Esophagus muscularis mucosa (tissue), 4 donors: ENCODE measurements around the gene PRPF6. TPM values are rescaled to one million over a fixed set of nuclear protein-coding genes. Genes with fewer than 3 reads are reported as not detected.

Experiments used
- DNase-seq: peaks from one replicate; pipeline ENCODE4 v3.0.0-alpha.2; 2017; ENCODE audit errors: extremely low spot score
- H3K27ac ChIP-seq, 4 donors: fragments of 200-600 bp; sonication (generic); replicated peaks in 1 of 4; 1 replicate in 3 of 4; 2 replicates in 1 of 4; pipeline ENCODE4 v1.5.1; 2016 to 2019; ENCODE audit warnings: mild to moderate bottlenecking in 1 of 4
- H3K27me3 ChIP-seq, 4 donors: fragments of 200-600 bp; sonication (generic); one replicate each; pipeline versions ENCODE4 v1.5.1 to v1.6.0; 2016 to 2019
- H3K36me3 ChIP-seq, 4 donors: fragments of 200-600 bp; sonication (generic); one replicate each; pipeline ENCODE4 v1.5.1; 2016 to 2019
- H3K4me1 ChIP-seq, 4 donors: fragments of 200-600 bp; sonication (generic); one replicate each; pipeline ENCODE4 v1.5.1; 2016 to 2019
- H3K4me3 ChIP-seq, 4 donors: fragments of 200-600 bp; sonication (generic); 1 replicate in 2 of 4; 2 replicates in 2 of 4; pipeline ENCODE4 v1.5.1; 2016 to 2019; ENCODE audit warnings: mild to moderate bottlenecking in 4 of 4, moderate library complexity in 1 of 4
- H3K9me3 ChIP-seq, 4 donors: fragments of 200-600 bp; sonication (generic); 1 replicate in 3 of 4; 2 replicates in 1 of 4; pipeline ENCODE4 v1.5.1; 2016 to 2019
- EP300 ChIP-seq: sonication (generic); formaldehyde crosslinking; IDR thresholded peaks from one replicate; pipeline ENCODE4 v1.6.1; 2017; ENCODE audit warnings: antibody characterized with exemption
- POLR2A ChIP-seq: fragments of 450-650 bp; IDR thresholded peaks from one replicate; pipeline ENCODE4 v1.6.1; 2017; ENCODE audit warnings: antibody characterized with exemption, moderate library complexity, mild to moderate bottlenecking, low read depth
- POLR2AphosphoS5 ChIP-seq, 2 donors: sonication (generic); formaldehyde crosslinking; IDR thresholded peaks; one replicate each; pipeline ENCODE4 v1.6.1; 2017; ENCODE audit warnings: antibody characterized with exemption in 2 of 2
- WGBS: methylation state at CpG from one replicate; pipeline ENCODE4 v1.1.5; 2018; 5-methylcytosine and 5-hydroxymethylcytosine counted together
- intact Hi-C: fragments of 100-400 bp; cut with DNase I; formaldehyde crosslinking; loops from one replicate; pipeline ENCODE4 v1.15.1; 2023
- total RNA-seq, 4 donors: library from RNA; depleted of rRNA; stranded (reverse); fragments of >200 nt; gene quantifications; one replicate each; pipeline versions ENCODE4 v1.1.0 to v1.2.1, GENCODE V29; 2016
- TF ChIP-seq, protein P1 (sequence below), 3 experiments: fragments of 200-600 bp in 2 of 3; fragments of 450-650 bp in 1 of 3; sonication (generic) in 2 of 3; IDR thresholded peaks; one replicate each; pipeline ENCODE4 v1.5.1; 2017 to 2019; ENCODE audit warnings: antibody characterized with exemption in 3 of 3, mild to moderate bottlenecking in 2 of 3, moderate library complexity in 1 of 3

PRPF6 gene
- total RNA-seq, 4 donors from 2014 or later: 46.1 to 64.9 (median 58.7) TPM

DNA sequence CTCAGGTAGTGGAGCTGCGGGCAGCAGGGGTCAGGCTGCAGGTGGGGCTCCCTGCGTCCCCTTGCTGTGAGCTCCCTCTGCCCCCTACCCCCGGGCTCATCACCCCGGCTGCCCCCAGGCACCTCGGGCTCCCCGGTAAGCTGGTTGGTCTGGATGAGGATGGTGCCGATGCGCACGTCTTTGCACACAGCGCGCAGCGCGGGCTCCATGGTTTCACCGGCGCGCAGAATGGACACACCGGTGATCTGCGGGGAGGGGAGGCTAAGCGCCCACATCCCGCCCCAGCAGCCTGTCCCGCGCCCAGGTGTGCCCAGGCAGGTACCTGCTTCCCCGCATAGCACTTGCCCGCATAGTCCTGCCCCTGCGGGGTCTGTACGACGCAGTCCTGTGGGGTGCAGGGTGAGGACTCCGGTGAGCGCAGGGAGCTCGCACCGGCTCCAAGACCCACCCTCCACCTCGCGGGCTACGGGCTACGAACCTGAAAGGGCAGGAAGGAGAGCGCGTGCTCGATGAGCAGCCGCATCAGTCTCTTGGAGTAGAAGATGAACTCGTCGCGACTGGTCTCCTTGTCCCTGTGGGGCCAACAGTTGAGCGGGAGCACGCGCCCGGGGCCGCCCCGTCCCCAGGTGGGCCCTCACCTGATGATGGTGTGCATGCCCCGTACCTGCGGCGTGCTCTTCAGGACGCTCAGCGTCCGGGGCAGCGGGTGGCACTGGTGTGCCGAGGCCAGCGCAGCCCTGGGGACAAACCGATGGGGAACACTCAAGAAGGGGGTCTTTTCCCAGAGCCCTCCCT lies 40.3 kb upstream of the PRPF6 start:
- Histone ChIP-seq H3K27me3 (no peaks in the 10 kb centered on the region), H3K4me1 (peaks cover 24 to 44% (median 25%) of the 10 kb centered on the region in 4 donors), H3K9me3 (no peaks in the 10 kb centered on the region), H3K27ac (peak overlapping the region in 3 of 4 donors; percentile 48 to 71 (median 49)), H3K4me3 (no peak overlapping the region), H3K36me3 (peaks cover 33 to 83% (median 80%) of the 10 kb centered on the region in 4 donors)
- intact Hi-C loops: no loop called here
- DNase-seq: no peak
- WGBS: 88% methylated on average over 27 of the region's 58 CpGs
- TF ChIP-seq, protein P1, sequence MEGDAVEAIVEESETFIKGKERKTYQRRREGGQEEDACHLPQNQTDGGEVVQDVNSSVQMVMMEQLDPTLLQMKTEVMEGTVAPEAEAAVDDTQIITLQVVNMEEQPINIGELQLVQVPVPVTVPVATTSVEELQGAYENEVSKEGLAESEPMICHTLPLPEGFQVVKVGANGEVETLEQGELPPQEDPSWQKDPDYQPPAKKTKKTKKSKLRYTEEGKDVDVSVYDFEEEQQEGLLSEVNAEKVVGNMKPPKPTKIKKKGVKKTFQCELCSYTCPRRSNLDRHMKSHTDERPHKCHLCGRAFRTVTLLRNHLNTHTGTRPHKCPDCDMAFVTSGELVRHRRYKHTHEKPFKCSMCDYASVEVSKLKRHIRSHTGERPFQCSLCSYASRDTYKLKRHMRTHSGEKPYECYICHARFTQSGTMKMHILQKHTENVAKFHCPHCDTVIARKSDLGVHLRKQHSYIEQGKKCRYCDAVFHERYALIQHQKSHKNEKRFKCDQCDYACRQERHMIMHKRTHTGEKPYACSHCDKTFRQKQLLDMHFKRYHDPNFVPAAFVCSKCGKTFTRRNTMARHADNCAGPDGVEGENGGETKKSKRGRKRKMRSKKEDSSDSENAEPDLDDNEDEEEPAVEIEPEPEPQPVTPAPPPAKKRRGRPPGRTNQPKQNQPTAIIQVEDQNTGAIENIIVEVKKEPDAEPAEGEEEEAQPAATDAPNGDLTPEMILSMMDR (IDR thresholded peaks at IDR 0.05): no peak
- TF ChIP-seq EP300 (no peak), POLR2AphosphoS5 (IDR thresholded peaks at IDR 0.05) (no peak), POLR2A (no peak)

DNA sequence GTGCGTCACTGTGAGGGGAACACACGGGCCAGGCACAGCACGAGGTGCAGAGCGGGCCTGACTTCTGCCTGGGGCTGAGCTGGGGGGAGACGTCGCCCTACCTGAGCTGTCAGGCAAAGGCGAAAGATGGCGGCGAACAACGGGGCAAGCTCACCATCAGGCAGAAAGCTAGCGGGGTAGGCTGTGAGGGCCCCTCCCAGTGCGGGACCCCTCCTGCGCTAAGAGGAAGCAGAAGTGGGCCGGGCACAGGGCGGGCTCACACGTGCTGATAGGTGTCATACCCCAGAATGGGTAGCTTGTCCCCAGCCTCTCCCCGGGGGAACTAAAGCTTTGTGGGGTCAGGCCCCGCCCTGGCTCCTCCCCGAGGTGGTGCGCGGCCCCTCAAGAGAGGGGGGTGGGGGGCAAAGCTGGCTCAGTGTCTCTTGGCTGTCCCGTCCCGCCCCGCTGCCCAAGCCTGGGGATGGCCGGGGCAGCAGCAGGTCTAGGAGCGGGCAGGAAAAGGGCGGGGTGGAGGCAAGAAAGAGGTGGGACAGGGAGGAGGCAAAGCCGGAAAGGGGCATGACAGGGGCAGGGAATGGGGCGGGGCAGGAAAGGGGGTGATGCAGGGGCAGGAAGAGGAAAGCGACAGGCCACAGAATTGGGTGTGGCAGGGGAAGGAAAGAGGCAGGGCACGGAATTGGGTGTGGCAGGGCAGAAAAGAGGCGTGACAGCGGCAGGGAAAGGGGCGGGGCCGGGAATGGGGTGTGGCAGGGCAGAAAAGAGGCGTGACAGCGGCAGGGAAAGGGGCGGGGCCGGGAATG lies 39.5 kb upstream of the PRPF6 start:
- 68% methylated on average over 37 of the region's 39 CpGs for WGBS
- intact Hi-C loops: no loop called here
- Histone ChIP-seq H3K27me3 (no peaks in the 10 kb centered on the region), H3K4me1 (peaks cover 25 to 45% (median 31%) of the 10 kb centered on the region in 4 donors), H3K9me3 (no peaks in the 10 kb centered on the region), H3K36me3 (peaks cover 38 to 84% (median 80%) of the 10 kb centered on the region in 4 donors), H3K4me3 (no peak overlapping the region), H3K27ac (peak overlapping the region in 3 of 4 donors; percentile 48 to 71 (median 49))
- TF ChIP-seq POLR2A (no peak), POLR2AphosphoS5 (IDR thresholded peaks at IDR 0.05) (no peak), EP300 (no peak)
- TF ChIP-seq, protein P1 (IDR thresholded peaks at IDR 0.05): no peak
- no peak for DNase-seq

DNA sequence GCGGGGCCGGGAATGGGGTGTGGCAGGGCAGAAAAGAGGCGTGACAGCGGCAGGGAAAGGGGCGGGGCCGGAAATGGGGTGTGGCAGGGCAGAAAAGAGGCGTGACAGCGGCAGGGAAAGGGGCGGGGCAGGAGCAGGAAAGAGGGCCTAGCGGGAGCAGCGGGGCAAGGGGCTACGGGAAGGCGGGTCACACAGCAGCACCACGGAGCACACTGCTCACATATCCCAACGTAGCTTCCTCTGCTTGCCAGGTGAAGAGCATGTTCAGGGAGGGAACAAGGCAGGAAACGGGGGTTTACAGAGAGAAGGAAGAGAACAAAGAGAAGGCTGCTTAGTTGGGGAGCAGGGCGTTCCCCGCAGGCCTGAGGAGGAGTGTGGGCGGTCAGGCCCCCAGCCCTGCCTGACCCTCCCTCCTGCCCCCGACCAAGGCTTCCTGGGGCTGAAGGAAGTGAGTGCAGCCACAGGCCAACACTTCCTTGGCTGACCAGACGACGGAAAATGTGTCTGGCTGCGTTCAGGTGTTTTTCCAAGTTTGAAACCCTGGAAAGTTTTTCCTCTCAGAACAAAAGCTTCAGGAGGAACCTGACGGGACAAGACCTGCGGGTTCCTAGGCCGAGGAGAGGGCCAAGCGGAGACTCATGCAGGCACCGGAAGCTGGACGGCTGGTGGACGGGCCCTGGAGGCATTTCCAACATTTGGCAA lies 38.5 kb upstream of the PRPF6 start:
- H3K27ac ChIP-seq: peak overlapping the region; percentile 46 to 75 (median 68)
- 62% methylated on average over 30 of the region's 30 CpGs for WGBS
- no peak for DNase-seq

More for the DNA sequence above, 38.5 kb upstream of the PRPF6 start:
- H3K9me3 ChIP-seq: no peaks in the 10 kb centered on the region
- H3K4me1 ChIP-seq: peaks cover 35 to 54% (median 40%) of the 10 kb centered on the region in 4 donors
- H3K4me3 ChIP-seq: no peak overlapping the region
- no peaks in the 10 kb centered on the region for H3K27me3 ChIP-seq
- TF ChIP-seq EP300: no peak
- TF ChIP-seq, protein P1 (IDR thresholded peaks at IDR 0.05): no peak
- H3K36me3 ChIP-seq: peaks cover 38 to 82% (median 81%) of the 10 kb centered on the region in 4 donors
- intact Hi-C loops: no loop called here
